Mesenchymal stem cell (in vitro differentiated cells and primary cell): Measurements from ENCODE around the gene MCUB.

Experiments used
- DNase-seq: peaks from one replicate; pipeline ENCODE4 v3.0.0-alpha.2; 2013
- H2AFZ ChIP-seq: one replicate; pipeline ENCODE4 v1.6.1; 2013; ENCODE audit warnings: low read depth, mild to moderate bottlenecking, control low read depth, inconsistent platforms, low read length, moderate library complexity
- H2AK5ac ChIP-seq: 2 replicates; pipeline ENCODE4 v1.6.1; 2013; ENCODE audit warnings: low read length, moderate library complexity, mild to moderate bottlenecking, inconsistent platforms; ENCODE audit not compliant: severe bottlenecking
- H2BK120ac ChIP-seq: one replicate; pipeline ENCODE4 v1.6.1; 2013; ENCODE audit warnings: low read depth, mild to moderate bottlenecking, inconsistent platforms, low read length, moderate library complexity
- H2BK12ac ChIP-seq, 2 experiments: one replicate each; pipeline ENCODE4 v1.6.1; 2013; ENCODE audit warnings: inconsistent platforms in 2 of 2, low read length in 2 of 2, mild to moderate bottlenecking in 2 of 2, moderate library complexity in 2 of 2, control low read depth in 1 of 2
- H2BK15ac ChIP-seq: one replicate; pipeline ENCODE4 v1.6.1; 2013; ENCODE audit warnings: mild to moderate bottlenecking, low read depth, inconsistent platforms; ENCODE audit not compliant: poor library complexity, severe bottlenecking
- H2BK5ac ChIP-seq: 2 replicates; pipeline ENCODE4 v1.6.1; 2013; ENCODE audit warnings: low read depth, mild to moderate bottlenecking, low read length, control low read depth, inconsistent platforms; ENCODE audit not compliant: poor library complexity, severe bottlenecking
- H3K14ac ChIP-seq, 2 experiments: one replicate each; pipeline ENCODE4 v1.6.1; 2013; ENCODE audit warnings: inconsistent platforms in 2 of 2, low read length in 2 of 2, control low read depth in 1 of 2, mild to moderate bottlenecking in 1 of 2, moderate library complexity in 1 of 2
- H3K18ac ChIP-seq, 2 experiments: one replicate each; pipeline ENCODE4 v1.6.1; 2013; ENCODE audit warnings: inconsistent platforms in 2 of 2, low read length in 2 of 2, control low read depth in 1 of 2, low read depth in 1 of 2, mild to moderate bottlenecking in 1 of 2
- H3K23ac ChIP-seq, 2 experiments: one replicate each; pipeline ENCODE4 v1.6.1; 2013; ENCODE audit warnings: inconsistent platforms in 2 of 2, low read length in 2 of 2, mild to moderate bottlenecking in 2 of 2, moderate library complexity in 2 of 2, control low read depth in 1 of 2
- H3K27ac ChIP-seq: 2 replicates; pipeline ENCODE4 v1.5.1; 2013; ENCODE audit warnings: mild to moderate bottlenecking, moderate library complexity, low read length, control low read depth, inconsistent platforms; ENCODE audit not compliant: poor library complexity, severe bottlenecking
- H3K27me3 ChIP-seq, 2 experiments: 2 replicates each; pipeline versions ENCODE4 v1.6.1 to v1.7.0; 2013; ENCODE audit warnings: low read length in 2 of 2, mild to moderate bottlenecking in 2 of 2, moderate library complexity in 2 of 2, control low read depth in 1 of 2, inconsistent platforms in 1 of 2; ENCODE audit not compliant: control insufficient read depth in 1 of 2, insufficient read depth in 1 of 2
- H3K36me3 ChIP-seq, 2 experiments: 2 replicates each; pipeline versions ENCODE4 v1.6.1 to v1.7.0; 2013; ENCODE audit warnings: low read length in 2 of 2, control low read depth in 1 of 2, inconsistent platforms in 1 of 2, low read depth in 1 of 2, mild to moderate bottlenecking in 1 of 2; ENCODE audit not compliant: insufficient read depth in 2 of 2, control insufficient read depth in 1 of 2
- H3K4ac ChIP-seq, 2 experiments: one replicate each; pipeline ENCODE4 v1.6.1; 2013; ENCODE audit warnings: inconsistent platforms in 2 of 2, low read length in 2 of 2, mild to moderate bottlenecking in 2 of 2, moderate library complexity in 2 of 2, control low read depth in 1 of 2, low read depth in 1 of 2
- H3K4me1 ChIP-seq: 2 replicates; pipeline ENCODE4 v1.6.1; 2013; ENCODE audit warnings: low read depth, low read length, control low read depth; ENCODE audit not compliant: control insufficient read depth, insufficient read depth
- H3K4me2 ChIP-seq: 2 replicates; pipeline ENCODE4 v1.6.1; 2013; ENCODE audit warnings: low read length, mild to moderate bottlenecking, inconsistent platforms; ENCODE audit not compliant: poor library complexity, severe bottlenecking
- H3K4me3 ChIP-seq, 2 experiments: 2 replicates each; pipeline versions ENCODE4 v1.5.1 to v1.7.0; 2013; ENCODE audit warnings: low read length in 2 of 2, mild to moderate bottlenecking in 2 of 2, control low read depth in 1 of 2, low read depth in 1 of 2; ENCODE audit not compliant: insufficient read depth in 1 of 2
- H3K79me1 ChIP-seq: replicated peaks from 2 replicates; pipeline ENCODE4 v1.6.1; 2013; ENCODE audit warnings: mild to moderate bottlenecking, control low read depth, low read length, inconsistent platforms; ENCODE audit not compliant: poor library complexity, severe bottlenecking
- H3K9ac ChIP-seq: 2 replicates; pipeline ENCODE4 v1.7.0; 2013; ENCODE audit warnings: mild to moderate bottlenecking, low read length, moderate library complexity
- H3K9me3 ChIP-seq: 2 replicates; pipeline ENCODE4 v1.7.0; 2013; ENCODE audit warnings: mild to moderate bottlenecking, low read length; ENCODE audit not compliant: control insufficient read depth
- H4K8ac ChIP-seq: one replicate; pipeline ENCODE4 v1.6.1; 2013; ENCODE audit warnings: inconsistent platforms, mild to moderate bottlenecking, low read length, moderate library complexity
- H4K91ac ChIP-seq: one replicate; pipeline ENCODE4 v1.6.1; 2013; ENCODE audit warnings: mild to moderate bottlenecking, low read length, inconsistent platforms
- WGBS: methylation state at CpG from one replicate; pipeline ENCODE4 v1.1.7; 2013; ENCODE audit warnings: mixed read lengths; 5-methylcytosine and 5-hydroxymethylcytosine counted together

Gene MCUB

DNA sequence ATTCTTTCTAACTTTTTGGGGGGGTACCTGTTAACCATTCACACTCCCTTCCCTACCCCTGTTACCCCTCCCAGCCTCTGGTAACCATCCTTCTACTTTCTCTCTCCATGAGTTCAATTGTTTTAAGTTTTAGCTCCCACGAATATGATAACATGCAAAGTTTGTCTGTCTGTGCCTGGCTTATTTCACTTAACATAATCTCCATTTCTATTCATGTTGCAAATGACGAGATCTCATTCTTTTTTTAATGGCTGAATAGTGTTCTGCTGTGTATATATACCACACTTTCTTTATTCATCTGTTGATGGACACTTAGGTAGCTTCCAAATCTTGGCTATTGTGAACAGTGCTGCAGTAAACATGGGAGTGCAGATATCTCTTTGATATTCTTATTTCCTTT is 41.3 kb downstream of the MCUB start:
- Histone ChIP-seq H2AK5ac (no peak overlapping the region), H3K18ac (no peak overlapping the region), H4K8ac (no peak overlapping the region), H2BK5ac (no peak overlapping the region), H3K79me1 (peaks cover 3% of the 10 kb centered on the region), H3K4me3 (no peak overlapping the region), H2BK15ac (no peak overlapping the region), H3K27ac (no peak overlapping the region), H3K9me3 (no peaks in the 10 kb centered on the region), H4K91ac (no peak overlapping the region), H2BK120ac (no peak overlapping the region), H3K27me3 (no peaks in the 10 kb centered on the region), H3K4ac (no peak overlapping the region), H2BK12ac (no peak overlapping the region), H3K36me3 (no peaks in the 10 kb centered on the region), H3K14ac (no peak overlapping the region), H3K4me1 (no peaks in the 10 kb centered on the region), H3K9ac (no peak overlapping the region), H2AFZ (no peak overlapping the region), H3K4me2 (no peak overlapping the region), H3K23ac (no peak overlapping the region)
- no peak for DNase-seq
- 100% methylated on average over 2 of the region's 2 CpGs for WGBS

DNA sequence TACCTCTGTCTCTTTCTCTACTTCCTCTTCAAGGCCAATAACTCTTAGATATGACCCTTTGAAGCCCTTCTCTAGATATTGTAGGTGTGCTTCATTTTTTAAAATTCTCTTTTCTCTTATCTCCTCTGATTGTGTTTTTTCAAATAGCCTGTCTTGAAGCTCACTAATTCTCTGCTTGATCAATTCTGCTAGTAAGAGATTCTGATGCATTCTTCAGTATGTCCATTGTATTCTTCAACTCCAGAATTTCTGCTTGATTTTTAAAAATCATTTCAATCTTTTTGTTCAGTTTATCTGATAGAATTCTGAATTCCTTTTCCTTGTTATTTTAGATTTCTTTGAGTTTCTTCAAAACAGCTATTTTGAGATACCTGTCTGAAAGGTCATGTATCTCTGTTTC is 47.9 kb downstream of the MCUB start:
- no peaks in the 10 kb centered on the region for H3K27me3 ChIP-seq
- no peak overlapping the region for H3K14ac ChIP-seq
- H3K79me1 ChIP-seq = peaks cover 8% of the 10 kb centered on the region
- no peak overlapping the region for H4K8ac ChIP-seq
- H2BK12ac ChIP-seq = no peak overlapping the region
- no peaks in the 10 kb centered on the region for H3K36me3 ChIP-seq
- no peak overlapping the region for H2AFZ ChIP-seq
- no peak overlapping the region for H2AK5ac ChIP-seq
- DNase-seq = no peak
- H3K23ac ChIP-seq = no peak overlapping the region
- H3K9me3 ChIP-seq = no peaks in the 10 kb centered on the region
- H3K4me1 ChIP-seq = no peaks in the 10 kb centered on the region
- no peak overlapping the region for H3K9ac ChIP-seq
- H2BK15ac ChIP-seq = no peak overlapping the region
- H4K91ac ChIP-seq = no peak overlapping the region
- H2BK5ac ChIP-seq = no peak overlapping the region
- no peak overlapping the region for H2BK120ac ChIP-seq
- no peak overlapping the region for H3K4ac ChIP-seq
- no peak overlapping the region for H3K18ac ChIP-seq
- no peak overlapping the region for H3K27ac ChIP-seq
- H3K4me3 ChIP-seq = no peak overlapping the region
- no peak overlapping the region for H3K4me2 ChIP-seq

DNA sequence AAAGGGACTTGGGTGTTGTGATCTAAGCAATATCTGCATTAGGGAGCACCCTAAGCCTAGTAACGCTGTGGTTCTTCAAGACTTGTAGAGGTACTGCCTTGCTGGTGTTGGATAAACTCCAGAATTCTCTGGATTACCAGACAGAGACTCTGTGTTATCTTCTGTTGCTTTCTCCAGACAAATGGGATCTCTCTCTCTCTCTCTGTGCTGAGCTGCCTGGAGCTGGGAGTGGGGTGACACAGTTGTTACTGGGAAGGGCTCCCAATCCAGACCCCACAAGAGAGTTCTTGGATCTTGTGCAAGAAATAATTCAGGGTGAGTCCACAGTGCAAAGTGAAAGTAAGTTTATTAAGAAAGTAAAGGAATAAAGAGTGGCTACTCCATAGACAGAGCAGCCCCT is 48.8 kb downstream of the MCUB start:
- peaks cover 10% of the 10 kb centered on the region for H3K79me1 ChIP-seq
- no peak overlapping the region for H2BK15ac ChIP-seq
- H2BK120ac ChIP-seq = no peak overlapping the region
- no peak overlapping the region for H3K27ac ChIP-seq
- H3K27me3 ChIP-seq = no peaks in the 10 kb centered on the region
- no peaks in the 10 kb centered on the region for H3K36me3 ChIP-seq
- no peak overlapping the region for H2AFZ ChIP-seq
- H2BK12ac ChIP-seq = no peak overlapping the region
- H3K4ac ChIP-seq = no peak overlapping the region
- no peak overlapping the region for H3K14ac ChIP-seq
- H3K9me3 ChIP-seq = no peaks in the 10 kb centered on the region
- peak overlapping the region; percentile 2 for H4K8ac ChIP-seq
- no peak overlapping the region for H4K91ac ChIP-seq
- H2BK5ac ChIP-seq = no peak overlapping the region
- no peak overlapping the region for H3K23ac ChIP-seq
- H3K18ac ChIP-seq = no peak overlapping the region
- no peak for DNase-seq
- peak overlapping the region; percentile 13 for H3K9ac ChIP-seq
- WGBS = 100% methylated on average over 1 of the region's 1 CpG
- H3K4me2 ChIP-seq = no peak overlapping the region
- no peaks in the 10 kb centered on the region for H3K4me1 ChIP-seq
- no peak overlapping the region for H2AK5ac ChIP-seq
- H3K4me3 ChIP-seq = peak overlapping the region in 1 of 2 experiments; percentile 52

DNA sequence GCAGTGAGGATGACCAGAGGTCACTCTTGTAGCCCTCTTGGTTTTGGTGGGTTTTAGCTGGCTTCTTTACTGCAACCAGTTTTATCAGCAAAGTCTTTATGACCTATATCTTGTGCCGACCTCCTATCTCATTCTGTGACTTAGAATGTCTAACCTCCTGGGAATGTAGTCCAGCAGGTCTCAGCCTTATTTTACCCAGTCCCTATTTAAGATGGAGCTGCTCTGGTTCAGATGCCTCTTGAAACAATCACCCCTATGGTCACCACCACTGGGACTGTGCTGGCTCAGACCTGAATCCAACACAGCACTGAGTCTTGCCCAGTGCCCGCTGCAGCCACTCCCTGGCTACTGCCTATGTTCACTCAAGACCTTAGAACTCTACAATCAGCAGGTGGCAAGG is 49.4 kb downstream of the MCUB start:
- H3K18ac ChIP-seq = no peak overlapping the region
- H3K4me2 ChIP-seq = no peak overlapping the region
- no peaks in the 10 kb centered on the region for H3K27me3 ChIP-seq
- no peak overlapping the region for H2BK120ac ChIP-seq
- H3K4me1 ChIP-seq = no peaks in the 10 kb centered on the region
- no peak overlapping the region for H4K8ac ChIP-seq
- no peaks in the 10 kb centered on the region for H3K36me3 ChIP-seq
- no peak overlapping the region for H3K27ac ChIP-seq
- H3K9ac ChIP-seq = no peak overlapping the region
- H4K91ac ChIP-seq = no peak overlapping the region
- no peak overlapping the region for H2BK15ac ChIP-seq
- H3K79me1 ChIP-seq = peaks cover 10% of the 10 kb centered on the region
- no peak overlapping the region for H2BK12ac ChIP-seq
- no peak for DNase-seq
- no peak overlapping the region for H3K4ac ChIP-seq
- no peak overlapping the region for H2AFZ ChIP-seq
- H3K23ac ChIP-seq = no peak overlapping the region
- no peak overlapping the region for H2AK5ac ChIP-seq
- H3K9me3 ChIP-seq = no peaks in the 10 kb centered on the region
- no peak overlapping the region for H2BK5ac ChIP-seq
- H3K4me3 ChIP-seq = peak overlapping the region in 1 of 2 experiments; percentile 52
- H3K14ac ChIP-seq = peak overlapping the region in 1 of 2 experiments; percentile 62
- 67% methylated on average over 2 of the region's 2 CpGs for WGBS
